ENCODE measurements around the gene BTBD2.

DNA sequence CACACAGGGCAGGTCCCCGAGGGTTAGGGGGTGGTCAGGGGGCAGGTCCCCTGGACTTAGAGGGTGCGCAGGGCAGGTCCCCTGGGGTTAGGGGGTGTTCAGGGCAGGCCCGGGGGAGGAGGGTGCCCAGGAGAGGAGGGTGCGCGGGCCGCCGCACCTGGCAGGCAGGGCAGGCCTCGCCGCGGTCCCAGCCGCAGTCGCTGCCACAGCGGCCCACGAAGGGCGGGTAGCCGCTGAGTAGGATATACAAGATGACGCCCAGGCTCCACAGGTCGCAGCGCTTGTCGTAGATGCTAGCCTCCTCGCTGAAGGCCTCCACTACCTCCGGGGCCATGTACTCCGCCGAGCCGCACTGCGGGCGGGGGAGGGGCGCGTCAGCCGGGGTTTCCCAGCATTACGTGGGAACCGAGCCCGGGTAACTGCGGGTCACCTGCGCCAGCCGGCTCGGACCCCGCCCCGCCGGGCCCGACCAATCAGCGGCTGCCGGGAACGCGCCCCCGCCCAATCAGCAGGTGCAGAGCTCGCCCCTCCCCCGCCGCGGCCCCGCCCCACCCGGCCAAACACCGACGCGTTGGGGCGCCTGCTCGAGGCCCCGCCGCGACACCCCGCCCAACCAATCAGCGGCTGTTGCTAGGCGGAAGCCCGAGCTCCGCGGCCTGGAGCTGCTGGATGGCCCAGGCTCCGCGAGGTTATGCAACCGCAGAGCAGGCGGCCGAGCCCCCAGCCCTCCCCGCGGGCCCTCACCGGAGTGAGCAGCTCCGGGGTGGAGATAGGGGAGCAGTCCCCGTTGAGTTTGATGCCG is 26.4 kb upstream of the BTBD2 start:
- TF ChIP-seq, protein P1, sequence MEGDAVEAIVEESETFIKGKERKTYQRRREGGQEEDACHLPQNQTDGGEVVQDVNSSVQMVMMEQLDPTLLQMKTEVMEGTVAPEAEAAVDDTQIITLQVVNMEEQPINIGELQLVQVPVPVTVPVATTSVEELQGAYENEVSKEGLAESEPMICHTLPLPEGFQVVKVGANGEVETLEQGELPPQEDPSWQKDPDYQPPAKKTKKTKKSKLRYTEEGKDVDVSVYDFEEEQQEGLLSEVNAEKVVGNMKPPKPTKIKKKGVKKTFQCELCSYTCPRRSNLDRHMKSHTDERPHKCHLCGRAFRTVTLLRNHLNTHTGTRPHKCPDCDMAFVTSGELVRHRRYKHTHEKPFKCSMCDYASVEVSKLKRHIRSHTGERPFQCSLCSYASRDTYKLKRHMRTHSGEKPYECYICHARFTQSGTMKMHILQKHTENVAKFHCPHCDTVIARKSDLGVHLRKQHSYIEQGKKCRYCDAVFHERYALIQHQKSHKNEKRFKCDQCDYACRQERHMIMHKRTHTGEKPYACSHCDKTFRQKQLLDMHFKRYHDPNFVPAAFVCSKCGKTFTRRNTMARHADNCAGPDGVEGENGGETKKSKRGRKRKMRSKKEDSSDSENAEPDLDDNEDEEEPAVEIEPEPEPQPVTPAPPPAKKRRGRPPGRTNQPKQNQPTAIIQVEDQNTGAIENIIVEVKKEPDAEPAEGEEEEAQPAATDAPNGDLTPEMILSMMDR (IDR thresholded peaks at IDR 0.05), result no peak
- TF ChIP-seq EP300 (IDR thresholded peaks at IDR 0.05) (peak in 1 of 4 donors; percentile 64), POLR2AphosphoS5 (IDR thresholded peaks at IDR 0.05) (peak; percentile 74 to 87 (median 80))

Measured in sigmoid colon (tissue), 4 donors.